ENCODE measurements around the gene MRPS18B. TPM values are rescaled to one million over a fixed set of nuclear protein-coding genes. Genes with fewer than 3 reads are reported as not detected.

Gene MRPS18B
- total and polyA plus RNA-seq, 2 donors from 2014 or later: 62.1 to 135 TPM

GRCh38 chr6:30614843-30615218 is 2.8 kb upstream of the MRPS18B start:
- H3K27me3 ChIP-seq (ENCODE audit: control insufficient read depth, insufficient read depth, low read length): no peaks in the 10 kb centered on the region
- H3K9me3 ChIP-seq (ENCODE audit: control insufficient read depth in 2 of 3, insufficient read depth in 1 of 3, low read length in 3 of 3): no peaks in the 10 kb centered on the region
- intact Hi-C loops (cut with DNase I): no loop called here
- H3K36me3 ChIP-seq (ENCODE audit: control insufficient read depth in 2 of 3, insufficient read depth in 3 of 3, low read length in 3 of 3): peaks cover 5 to 17% (median 7%) of the 10 kb centered on the region in 3 donors
- no peak for TF ChIP-seq CTCF (IDR thresholded peaks at IDR 0.05; ENCODE audit: borderline replicate concordance, extremely low read depth, insufficient read depth)
- H3K4me3 ChIP-seq (ENCODE audit: low read length in 3 of 3): peak overlapping the region; percentile 91 to 99 (median 95)
- peak overlapping the region; percentile 94 to 99 for H3K27ac ChIP-seq (ENCODE audit: low read depth in 2 of 2, low read length in 2 of 2)
- H3K9ac ChIP-seq (ENCODE audit: low read length in 3 of 3): peak overlapping the region; percentile 95 to 100 (median 96)
- FAIRE-seq (peak; percentile 92), DNase-seq (peak; percentile 89 to 100 (median 95))
- peaks cover 6 to 44% (median 34%) of the 10 kb centered on the region in 3 donors for H3K4me1 ChIP-seq (ENCODE audit: control insufficient read depth in 2 of 3, insufficient read depth in 2 of 3, low read depth in 1 of 3, low read length in 3 of 3)

DNA sequence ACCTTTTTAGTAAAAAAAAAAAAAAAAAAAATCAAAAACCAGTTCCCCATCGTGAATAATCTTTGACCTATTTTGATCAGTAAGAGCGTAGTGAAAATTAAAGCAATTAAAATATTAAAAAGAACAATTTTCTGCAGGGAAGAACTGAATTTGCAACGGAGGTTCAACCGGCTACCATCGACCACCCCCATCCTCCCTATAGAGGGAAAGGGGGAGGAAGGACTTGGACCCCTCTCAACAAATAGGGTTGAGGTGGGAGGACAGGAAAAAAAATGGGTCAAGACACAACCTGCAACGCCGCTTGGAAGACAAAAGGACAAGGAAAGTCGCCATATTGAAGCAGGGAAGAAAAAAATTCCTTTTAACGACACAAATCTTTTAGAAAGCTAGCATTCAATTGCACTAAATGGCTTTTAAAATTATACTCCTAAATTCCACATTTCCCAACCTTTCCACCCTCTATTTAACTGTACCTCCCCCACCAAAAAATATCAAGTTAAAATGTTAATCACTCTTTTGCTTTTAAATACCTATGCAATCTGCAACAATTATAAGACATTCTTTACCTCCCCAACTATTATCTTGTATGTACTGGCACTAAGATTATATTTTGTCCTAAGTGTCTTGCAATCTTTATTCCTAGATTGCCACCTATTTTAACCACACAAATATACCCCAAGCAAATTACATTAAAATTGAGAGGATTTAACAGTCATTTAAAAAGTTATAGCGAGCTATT is 2.3 kb upstream of the MRPS18B start:
- intact Hi-C loops (cut with DNase I): no loop called here
- no peak for FAIRE-seq
- H3K4me1 ChIP-seq (ENCODE audit: control insufficient read depth in 2 of 3, insufficient read depth in 2 of 3, low read depth in 1 of 3, low read length in 3 of 3): peaks cover 6 to 44% (median 34%) of the 10 kb centered on the region in 3 donors

DNA sequence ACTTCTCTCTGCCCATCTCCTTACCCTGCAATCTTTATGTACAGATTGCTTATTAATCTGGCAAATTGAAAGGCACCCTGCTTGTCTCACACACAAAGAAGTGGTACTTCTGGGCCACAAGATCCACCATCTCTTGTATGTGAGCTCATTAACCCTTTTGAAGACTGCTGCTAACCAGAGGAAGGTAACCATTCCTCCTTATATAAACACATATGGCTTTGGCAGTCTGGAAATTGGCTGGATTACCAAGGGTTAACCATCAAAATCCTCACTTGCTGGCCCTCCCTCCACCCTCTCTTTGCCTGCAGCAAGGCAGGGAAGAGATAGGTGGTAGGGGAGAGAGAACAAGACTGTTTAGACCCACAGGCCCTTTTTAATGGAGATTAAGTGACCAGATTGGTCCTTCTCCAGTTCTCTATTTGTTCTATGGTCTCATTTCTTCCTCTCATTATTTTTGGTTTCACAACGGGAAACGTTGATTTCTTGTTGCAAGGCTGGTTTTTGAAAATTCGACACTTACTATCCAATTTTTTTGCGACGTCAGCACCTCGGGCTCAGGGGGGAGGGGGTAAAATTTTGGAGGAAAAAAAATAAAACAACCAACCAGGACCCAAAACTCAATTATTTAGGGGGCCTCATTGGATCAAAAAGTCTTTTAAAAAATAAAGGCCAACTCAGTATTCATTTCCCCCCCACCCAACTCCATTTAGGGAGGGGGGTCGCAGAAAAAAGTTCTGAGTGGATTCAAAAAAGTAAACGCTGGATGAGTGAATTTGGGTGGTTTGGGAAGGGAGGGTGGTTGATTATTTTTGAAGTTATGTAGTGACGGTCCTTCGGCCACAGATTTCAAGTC is 1.5 kb upstream of the MRPS18B start:
- Histone ChIP-seq H3K36me3 (ENCODE audit: control insufficient read depth in 2 of 3, insufficient read depth in 3 of 3, low read length in 3 of 3) (peaks cover 5 to 21% (median 7%) of the 10 kb centered on the region in 3 donors), H3K4me1 (ENCODE audit: control insufficient read depth in 2 of 3, insufficient read depth in 2 of 3, low read depth in 1 of 3, low read length in 3 of 3) (peaks cover 6 to 43% (median 33%) of the 10 kb centered on the region in 3 donors), H3K9me3 (ENCODE audit: control insufficient read depth in 2 of 3, insufficient read depth in 1 of 3, low read length in 3 of 3) (no peaks in the 10 kb centered on the region), H3K9ac (ENCODE audit: low read length in 3 of 3) (peak overlapping the region; percentile 95 to 100 (median 96)), H3K27ac (ENCODE audit: low read depth in 2 of 2, low read length in 2 of 2) (peak overlapping the region; percentile 94 to 99), H3K27me3 (ENCODE audit: control insufficient read depth, insufficient read depth, low read length) (no peaks in the 10 kb centered on the region), H3K4me3 (ENCODE audit: low read length in 3 of 3) (peak overlapping the region; percentile 91 to 99 (median 95))
- intact Hi-C loops (cut with DNase I): no loop called here
- DNase-seq (peak in 3 of 5 donors; percentile 31 to 72 (median 62)), FAIRE-seq (no peak)
- TF ChIP-seq CTCF (IDR thresholded peaks at IDR 0.05; ENCODE audit: borderline replicate concordance, extremely low read depth, insufficient read depth): no peak

More for the DNA sequence above, 2.3 kb upstream of the MRPS18B start:
- peak overlapping the region; percentile 94 to 99 for H3K27ac ChIP-seq (ENCODE audit: low read depth in 2 of 2, low read length in 2 of 2)
- DNase-seq: peak in 4 of 5 donors; percentile 72 to 94 (median 86)
- no peak for TF ChIP-seq CTCF (IDR thresholded peaks at IDR 0.05; ENCODE audit: borderline replicate concordance, extremely low read depth, insufficient read depth)
- peaks cover 5 to 17% (median 7%) of the 10 kb centered on the region in 3 donors for H3K36me3 ChIP-seq (ENCODE audit: control insufficient read depth in 2 of 3, insufficient read depth in 3 of 3, low read length in 3 of 3)
- H3K9ac ChIP-seq (ENCODE audit: low read length in 3 of 3): peak overlapping the region; percentile 95 to 100 (median 96)
- H3K27me3 ChIP-seq (ENCODE audit: control insufficient read depth, insufficient read depth, low read length): no peaks in the 10 kb centered on the region
- no peaks in the 10 kb centered on the region for H3K9me3 ChIP-seq (ENCODE audit: control insufficient read depth in 2 of 3, insufficient read depth in 1 of 3, low read length in 3 of 3)
- peak overlapping the region; percentile 91 to 99 (median 95) for H3K4me3 ChIP-seq (ENCODE audit: low read length in 3 of 3)
